Mammary epithelial cell (primary cell): ENCODE data around the gene RNU1-4.
"Not testable (repeated sequence)": the region's sequence is repeated elsewhere in the genome, so short reads cannot be mapped to it uniquely, and the experiment has no call there.

Experiments
- CTCF ChIP-seq, 2 donors: IDR thresholded peaks in 1 of 2; conservative IDR thresholded peaks in 1 of 2; 2 replicates each; pipeline ENCODE4 v1.5.1; 2011 to 2012; ENCODE audit warnings: inconsistent platforms in 2 of 2, low read length in 2 of 2, mild to moderate bottlenecking in 2 of 2, control low read depth in 1 of 2, low read depth in 1 of 2; ENCODE audit not compliant: insufficient read depth in 1 of 2; ENCODE audit errors: extremely low read depth in 1 of 2
- EZH2 ChIP-seq: IDR thresholded peaks from 2 replicates; pipeline ENCODE4 v1.6.1; 2012; ENCODE audit warnings: low read length, inconsistent platforms, borderline replicate concordance

- not testable (repeated sequence) for TF ChIP-seq CTCF (conservative IDR thresholded peaks at IDR 0.05 in 1 of 2, IDR thresholded peaks at IDR 0.05 in 1 of 2; ENCODE audit: extremely low read depth in 1 of 2, insufficient read depth in 1 of 2, low read depth in 1 of 2, low read length in 2 of 2); EZH2
Measured at GRCh38 chr1:16774773-16775172, 34.5 kb downstream of the RNU1-4 start.
